Stimulated activated CD8-positive, alpha-beta memory T cell treated with anti-CD3 and anti-CD28 coated beads, Interleukin-12 subunit alpha, Interleukin-12 subunit beta, amount 100 ng/mL, for 24 hours (primary cell): ENCODE data around the gene JPH4.

ENCODE experiments used
- DNase-seq: peaks from one replicate; pipeline ENCODE4 v3.0.0-alpha.2; 2020; ENCODE audit errors: extremely low read depth

Gene JPH4

GRCh38 chr14:23579739-23580138, 1.1 kb upstream of the JPH4 start:
- no peak for DNase-seq

- no peak for DNase-seq
Observed at GRCh38 chr14:23579311-23579630, 681 bp upstream of the JPH4 start.

GRCh38 chr14:23577710-23578392, 739 bp downstream of the JPH4 start:
- no peak for DNase-seq

GRCh38 chr14:23577004-23577681, 1.4 kb downstream of the JPH4 start:
- DNase-seq = no peak

GRCh38 chr14:23573384-23574015, 5.1 kb downstream of the JPH4 start:
- DNase-seq = no peak

GRCh38 chr14:23572836-23573235, 5.8 kb downstream of the JPH4 start:
- no peak for DNase-seq

- no peak for DNase-seq
Observed at GRCh38 chr14:23572524-23572828, 6.1 kb downstream of the JPH4 start.

GRCh38 chr14:23571701-23572523, 6.7 kb downstream of the JPH4 start:
- no peak for DNase-seq

GRCh38 chr14:23570806-23571483, 7.6 kb downstream of the JPH4 start:
- DNase-seq = no peak

- no peak for DNase-seq
Observed at GRCh38 chr14:23569443-23570151, 9.0 kb downstream of the JPH4 start.

GRCh38 chr14:23568600-23569331, 9.8 kb downstream of the JPH4 start:
- DNase-seq = no peak

GRCh38 chr14:23568021-23568599, 10.5 kb downstream of the JPH4 start:
- no peak for DNase-seq

- peak; percentile 76 for DNase-seq
Observed at GRCh38 chr14:23567186-23568020, 11.2 kb downstream of the JPH4 start, which contains the start of gene AP1G2. AP1G2 (minus strand) TSS chr14:23567791; CDS start chr14:23567314, 477 bp downstream.

- no peak for DNase-seq
Observed at GRCh38 chr14:23566778-23567185, 11.8 kb downstream of the JPH4 start.

- DNase-seq = no peak
Observed at GRCh38 chr14:23566112-23566777, 12.3 kb downstream of the JPH4 start.

GRCh38 chr14:23565626-23566025, 13.0 kb downstream of the JPH4 start:
- no peak for DNase-seq

GRCh38 chr14:23564876-23565275, 13.7 kb downstream of the JPH4 start:
- DNase-seq = no peak

GRCh38 chr14:23564181-23564812, 14.3 kb downstream of the JPH4 start:
- DNase-seq = no peak
